ENCODE measurements around the gene OSBPL6.

GRCh38 chr2:178331474-178332432 lies 137.4 kb downstream of the OSBPL6 start:
- TF ChIP-seq CTCF (IDR thresholded peaks at IDR 0.05) (no peak), POLR2A (IDR thresholded peaks at IDR 0.05) (no peak)

All from lower leg skin (tissue), 3 donors.